IPS DF 6.9 (cell line): ENCODE data around the gene MUC22.
"Not testable (repeated sequence)": the region's sequence is repeated elsewhere in the genome, so short reads cannot be mapped to it uniquely, and the experiment has no call there.

Experiments
- DNase-seq: peaks from one replicate; pipeline ENCODE4 v3.0.0-alpha.2; 2013; ENCODE audit warnings: low read depth, low spot score
- H3K27ac ChIP-seq: one replicate; pipeline ENCODE4 v1.5.1; 2013; ENCODE audit warnings: low read length, control low read depth
- H3K27me3 ChIP-seq: 2 replicates; pipeline ENCODE4 v1.6.1; 2013; ENCODE audit warnings: mild to moderate bottlenecking, low read length; ENCODE audit not compliant: control insufficient read depth, insufficient read depth
- H3K36me3 ChIP-seq: 2 replicates; pipeline ENCODE4 v1.6.1; 2013; ENCODE audit warnings: low read length; ENCODE audit not compliant: control insufficient read depth, insufficient read depth
- H3K4me1 ChIP-seq: 2 replicates; pipeline ENCODE4 v1.6.1; 2013; ENCODE audit warnings: low read length; ENCODE audit not compliant: control insufficient read depth, insufficient read depth
- H3K4me3 ChIP-seq: 2 replicates; pipeline ENCODE4 v1.5.1; 2013; ENCODE audit warnings: mild to moderate bottlenecking, low read length
- H3K9me3 ChIP-seq: 2 replicates; pipeline ENCODE4 v1.6.1; 2013; ENCODE audit warnings: low read length, inconsistent platforms; ENCODE audit not compliant: control insufficient read depth, insufficient read depth
- WGBS: extraction: QIAGEN DNeasy Blood & Tissue Kit; methylation state at CpG from one replicate; pipeline ENCODE4 v1.1.7; 2013; ENCODE audit warnings: mixed read lengths, missing lambda C conversion rate; ENCODE audit not compliant: insufficient read length, insufficient coverage; 5-methylcytosine and 5-hydroxymethylcytosine counted together

The MUC22 gene

GRCh38 chr6:30997301-30997700 is 13.0 kb upstream of the MUC22 start:
- H3K4me1 ChIP-seq = no peaks in the 10 kb centered on the region
- H3K27me3 ChIP-seq = no peaks in the 10 kb centered on the region
- WGBS = no CpG with 5 or more reads among the region's 2 CpGs
- no peak overlapping the region for H3K4me3 ChIP-seq
- H3K9me3 ChIP-seq = no peaks in the 10 kb centered on the region
- H3K36me3 ChIP-seq = no peaks in the 10 kb centered on the region
- DNase-seq = no peak
- H3K27ac ChIP-seq = no peak overlapping the region

DNA sequence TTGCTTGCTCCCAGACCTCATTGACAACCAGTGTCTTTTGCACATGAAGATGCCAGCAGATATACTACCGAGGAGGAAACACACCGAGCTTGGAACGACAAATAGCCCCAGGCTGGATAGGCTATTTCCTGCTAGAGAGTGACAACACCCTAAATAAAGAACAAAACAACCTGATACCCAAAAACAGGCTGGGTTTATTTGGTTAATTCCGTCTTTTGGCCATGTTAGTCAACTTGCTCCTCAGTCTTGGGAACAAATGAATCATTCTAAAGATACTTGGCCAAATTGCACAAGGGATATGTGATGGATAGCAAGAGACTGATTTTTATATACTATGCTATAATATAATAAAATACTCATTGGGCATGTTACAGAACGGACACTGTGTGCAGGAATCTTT is 11.5 kb upstream of the MUC22 start:
- H3K4me3 ChIP-seq = no peak overlapping the region
- H3K36me3 ChIP-seq = no peaks in the 10 kb centered on the region
- no peaks in the 10 kb centered on the region for H3K27me3 ChIP-seq
- DNase-seq = no peak
- no peak overlapping the region for H3K27ac ChIP-seq
- H3K9me3 ChIP-seq = no peaks in the 10 kb centered on the region
- no peaks in the 10 kb centered on the region for H3K4me1 ChIP-seq
- no CpG with 5 or more reads among the region's 5 CpGs for WGBS

- H3K36me3 ChIP-seq, DNase-seq, H3K4me1 ChIP-seq, H3K27me3 ChIP-seq, H3K27ac ChIP-seq, H3K9me3 ChIP-seq, H3K4me3 ChIP-seq: not testable (repeated sequence)
- WGBS = no CpG with 5 or more reads among the region's 39 CpGs
Observed at GRCh38 chr6:31000067-31000860, 10.0 kb upstream of the MUC22 start.

DNA sequence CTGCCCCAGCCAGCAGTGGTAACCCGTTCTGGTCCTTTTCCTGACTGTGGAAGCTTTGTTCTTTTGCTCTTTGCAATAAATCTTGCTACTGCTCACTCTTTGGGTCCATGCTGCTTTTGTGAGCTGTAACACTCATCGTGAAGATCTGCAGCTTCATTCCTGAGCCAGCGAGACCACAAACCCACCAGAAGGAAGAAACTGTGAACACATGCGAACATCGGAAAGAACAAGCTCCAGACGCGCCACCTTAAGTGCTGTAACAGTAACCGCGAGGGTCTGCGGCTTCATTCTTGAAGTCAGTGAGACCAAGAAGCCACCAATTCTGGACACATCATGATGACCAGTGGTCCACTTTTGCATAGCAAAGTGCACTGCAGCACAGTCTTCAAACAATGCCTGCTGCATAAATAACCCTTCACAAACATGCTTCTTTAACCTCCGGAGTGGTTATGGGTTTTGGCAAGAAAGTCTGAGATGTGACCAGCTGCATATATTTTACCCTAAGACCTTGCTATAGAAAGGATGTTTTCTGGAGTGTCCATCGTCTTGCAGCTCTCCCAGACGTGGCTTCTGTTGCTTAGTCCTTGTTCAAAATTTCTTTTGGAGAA is 8.9 kb upstream of the MUC22 start:
- Histone ChIP-seq H3K27ac (no peak overlapping the region), H3K4me1 (no peaks in the 10 kb centered on the region), H3K9me3 (no peaks in the 10 kb centered on the region), H3K27me3 (no peaks in the 10 kb centered on the region), H3K4me3 (no peak overlapping the region), H3K36me3 (no peaks in the 10 kb centered on the region)
- WGBS = no CpG with 5 or more reads among the region's 13 CpGs
- DNase-seq = no peak

DNA sequence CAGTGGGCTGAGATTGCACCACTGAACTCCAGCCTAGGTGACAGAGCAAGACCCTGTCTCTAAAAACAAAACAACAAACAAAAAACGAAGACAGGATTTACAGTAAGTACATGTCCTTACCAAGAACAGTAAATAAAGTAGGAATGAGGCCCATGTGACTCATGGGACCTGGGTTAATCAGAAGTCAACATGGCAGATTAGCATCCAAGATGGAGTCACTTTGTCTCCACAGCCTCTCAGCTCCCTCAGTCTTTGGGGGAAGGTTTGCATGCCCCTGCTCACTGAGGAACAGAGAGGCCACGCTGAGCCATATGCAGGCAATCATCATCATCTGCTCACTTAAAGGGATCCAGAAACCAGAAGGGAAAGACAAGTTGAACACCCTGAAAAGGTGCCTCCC is 7.8 kb upstream of the MUC22 start:
- Histone ChIP-seq H3K27ac (no peak overlapping the region), H3K27me3 (no peaks in the 10 kb centered on the region), H3K36me3 (no peaks in the 10 kb centered on the region), H3K9me3 (no peaks in the 10 kb centered on the region), H3K4me3 (no peak overlapping the region), H3K4me1 (no peaks in the 10 kb centered on the region)
- WGBS = no CpG with 5 or more reads among the region's 2 CpGs
- DNase-seq = no peak

GRCh38 chr6:31004794-31005193 is 5.5 kb upstream of the MUC22 start:
- H3K4me3 ChIP-seq = no peak overlapping the region
- no peaks in the 10 kb centered on the region for H3K4me1 ChIP-seq
- no peak for DNase-seq
- H3K9me3 ChIP-seq = no peaks in the 10 kb centered on the region
- no peaks in the 10 kb centered on the region for H3K36me3 ChIP-seq
- H3K27ac ChIP-seq = no peak overlapping the region
- H3K27me3 ChIP-seq = no peaks in the 10 kb centered on the region
- WGBS = no CpG with 5 or more reads among the region's 4 CpGs

DNA sequence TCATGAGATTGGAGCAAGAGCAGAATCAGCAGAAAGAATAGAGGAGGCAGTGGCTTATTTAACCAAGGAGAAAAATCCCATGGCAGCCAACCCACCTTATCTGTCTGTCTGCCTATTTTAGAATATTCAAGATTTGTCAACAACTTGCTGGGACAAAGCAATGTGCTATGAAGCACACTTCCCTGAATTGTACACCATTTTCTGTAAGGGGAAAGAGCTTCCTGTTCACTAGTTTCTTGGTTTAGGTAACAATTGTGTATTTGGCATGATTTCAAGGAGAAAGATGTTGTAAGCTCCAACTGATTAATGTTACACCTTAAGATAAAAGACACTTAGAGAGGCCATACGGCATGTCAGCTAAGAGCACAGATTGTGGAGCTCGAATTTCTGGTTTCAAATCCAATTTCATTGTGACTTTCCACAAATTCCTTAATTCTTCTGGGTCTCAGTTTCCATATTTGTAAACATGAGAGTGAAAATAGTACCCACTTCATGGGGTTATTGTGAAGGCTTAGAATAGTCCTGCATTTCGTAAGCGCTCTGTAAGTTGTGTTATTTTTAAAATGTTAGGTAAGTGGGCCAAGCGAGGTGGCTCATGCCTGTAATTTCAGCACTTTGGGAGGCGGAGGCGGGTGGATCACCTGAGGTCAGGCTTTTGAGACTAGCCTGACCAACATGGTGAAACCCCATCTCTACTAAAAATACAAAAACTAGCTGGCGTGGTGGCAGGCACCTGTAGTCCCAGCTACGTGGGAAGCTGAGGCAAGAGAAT is 4.8 kb upstream of the MUC22 start:
- DNase-seq = no peak
- H3K27ac ChIP-seq = no peak overlapping the region
- no CpG with 5 or more reads among the region's 9 CpGs for WGBS
- no peaks in the 10 kb centered on the region for H3K27me3 ChIP-seq
- no peaks in the 10 kb centered on the region for H3K36me3 ChIP-seq
- no peaks in the 10 kb centered on the region for H3K4me1 ChIP-seq
- no peaks in the 10 kb centered on the region for H3K9me3 ChIP-seq
- no peak overlapping the region for H3K4me3 ChIP-seq

DNA sequence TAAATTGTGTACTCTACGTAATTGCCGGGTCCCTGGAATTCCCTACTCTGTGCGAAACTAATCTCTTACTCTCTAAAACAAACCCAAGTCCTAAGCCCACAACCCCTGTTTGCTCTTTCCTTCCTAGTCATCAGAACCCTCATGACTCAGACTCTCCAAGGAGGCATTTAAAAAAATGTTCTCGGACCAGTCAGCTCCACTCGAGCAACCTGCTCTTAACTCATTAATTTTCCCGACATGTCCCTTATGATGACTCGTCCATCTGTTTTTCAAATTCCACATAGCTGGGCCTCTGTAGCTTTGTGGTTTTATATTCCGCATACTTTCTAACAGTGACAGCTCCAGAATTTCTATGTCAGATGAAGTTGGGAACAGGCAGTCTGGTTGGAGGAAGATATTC is 2.6 kb upstream of the MUC22 start:
- H3K27ac ChIP-seq = no peak overlapping the region
- no peak overlapping the region for H3K4me3 ChIP-seq
- no peak for DNase-seq
- no CpG with 5 or more reads among the region's 8 CpGs for WGBS
- no peaks in the 10 kb centered on the region for H3K9me3 ChIP-seq
- H3K27me3 ChIP-seq = no peaks in the 10 kb centered on the region
- no peaks in the 10 kb centered on the region for H3K4me1 ChIP-seq
- H3K36me3 ChIP-seq = no peaks in the 10 kb centered on the region

GRCh38 chr6:31008165-31008564 is 2.1 kb upstream of the MUC22 start:
- H3K36me3 ChIP-seq = no peaks in the 10 kb centered on the region
- H3K4me1 ChIP-seq = no peaks in the 10 kb centered on the region
- no peak for DNase-seq
- WGBS = no CpG with 5 or more reads among the region's 4 CpGs
- no peaks in the 10 kb centered on the region for H3K9me3 ChIP-seq
- no peak overlapping the region for H3K4me3 ChIP-seq
- H3K27ac ChIP-seq = no peak overlapping the region
- H3K27me3 ChIP-seq = no peaks in the 10 kb centered on the region

GRCh38 chr6:31009731-31010130 is 543 bp upstream of the MUC22 start:
- no peak for DNase-seq
- no CpG with 5 or more reads among the region's 7 CpGs for WGBS

More at GRCh38 chr6:31009731-31010130, 543 bp upstream of the MUC22 start:
- H3K4me1 ChIP-seq = no peaks in the 10 kb centered on the region
- no peaks in the 10 kb centered on the region for H3K36me3 ChIP-seq
- H3K27me3 ChIP-seq = no peaks in the 10 kb centered on the region
- no peaks in the 10 kb centered on the region for H3K9me3 ChIP-seq
- H3K4me3 ChIP-seq = no peak overlapping the region
- no peak overlapping the region for H3K27ac ChIP-seq
